Measurements from ENCODE around the gene VAV2. TPM values are rescaled to one million over a fixed set of nuclear protein-coding genes. Genes with fewer than 3 reads are reported as not detected.

VAV2 gene
- total RNA-seq, 2 experiments from 2014 or later, result 11.0 to 27.8 TPM

DNA sequence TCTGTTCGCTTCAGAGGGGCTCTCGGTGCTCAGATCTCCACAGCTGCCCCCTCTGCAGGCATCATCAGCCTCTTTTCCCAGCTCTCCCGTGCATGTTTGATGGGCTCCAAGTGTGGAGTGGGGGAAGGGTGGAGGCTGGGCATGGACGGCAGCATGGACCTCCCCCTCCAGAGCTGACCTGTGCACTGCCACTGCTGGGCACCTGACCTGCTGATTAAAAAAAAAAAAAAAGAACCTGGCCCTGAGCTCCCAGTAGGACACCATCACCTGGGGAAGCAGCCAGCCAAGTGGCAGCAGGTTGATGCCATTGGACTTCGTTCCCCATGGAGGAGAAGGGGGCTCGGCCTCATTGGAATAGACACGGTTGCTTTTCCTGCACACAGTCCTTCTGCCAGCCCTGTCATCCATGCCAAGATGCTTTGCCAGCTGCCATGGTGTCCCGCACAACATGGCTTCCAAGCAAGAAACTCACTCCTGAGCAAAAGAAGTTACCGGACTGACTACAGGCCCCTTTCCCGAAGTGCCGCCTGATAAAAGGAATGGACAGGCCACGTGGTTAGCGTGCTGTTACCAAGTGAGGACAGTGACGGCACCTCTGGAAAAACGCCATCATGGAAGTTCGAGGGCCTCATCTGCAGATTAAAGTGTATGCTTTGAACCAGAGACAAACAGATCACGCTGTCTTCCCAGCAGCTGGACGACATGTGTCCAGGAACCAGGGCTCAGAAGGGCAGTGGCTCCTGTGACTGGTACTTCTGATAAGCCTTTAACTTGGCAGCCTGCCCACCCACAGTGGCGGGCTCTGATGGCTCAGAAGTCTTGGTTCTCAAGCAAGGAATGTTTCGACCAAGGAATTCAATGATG lies 18.4 kb upstream of the VAV2 start:
- intact Hi-C loops (cut with micrococcal nuclease; ENCODE audit: unreplicated experiment), result no loop called here
- Histone ChIP-seq H3K4me1 (ENCODE audit: insufficient read depth, low read length, poor library complexity, severe bottlenecking) (no peaks in the 10 kb centered on the region), H3K36me3 (ENCODE audit: insufficient read depth, low read length) (no peaks in the 10 kb centered on the region), H2AFZ (ENCODE audit: low read length) (no peak overlapping the region), H3K4me3 (ENCODE audit: low read depth, low read length, poor library complexity, severe bottlenecking) (no peak overlapping the region), H3K4me2 (ENCODE audit: low read length) (no peak overlapping the region), H3K9me2 (ENCODE audit: insufficient read depth, low read length) (no peaks in the 10 kb centered on the region), H3K27ac (ENCODE audit: low read depth, low read length, poor library complexity, severe bottlenecking) (no peak overlapping the region), H3K79me2 (ENCODE audit: insufficient read depth, low read depth, low read length) (no peaks in the 10 kb centered on the region), H3K9me3 (ENCODE audit: low read length) (no peaks in the 10 kb centered on the region), H4K20me1 (ENCODE audit: insufficient read depth, low read length) (no peaks in the 10 kb centered on the region)
- no peak for DNase-seq (ENCODE audit: low spot score)
- no peak for TF ChIP-seq EZH2phosphoT487 (IDR thresholded peaks at IDR 0.05; ENCODE audit: borderline replicate concordance, low read depth, low read length)
- TF ChIP-seq, protein P1, sequence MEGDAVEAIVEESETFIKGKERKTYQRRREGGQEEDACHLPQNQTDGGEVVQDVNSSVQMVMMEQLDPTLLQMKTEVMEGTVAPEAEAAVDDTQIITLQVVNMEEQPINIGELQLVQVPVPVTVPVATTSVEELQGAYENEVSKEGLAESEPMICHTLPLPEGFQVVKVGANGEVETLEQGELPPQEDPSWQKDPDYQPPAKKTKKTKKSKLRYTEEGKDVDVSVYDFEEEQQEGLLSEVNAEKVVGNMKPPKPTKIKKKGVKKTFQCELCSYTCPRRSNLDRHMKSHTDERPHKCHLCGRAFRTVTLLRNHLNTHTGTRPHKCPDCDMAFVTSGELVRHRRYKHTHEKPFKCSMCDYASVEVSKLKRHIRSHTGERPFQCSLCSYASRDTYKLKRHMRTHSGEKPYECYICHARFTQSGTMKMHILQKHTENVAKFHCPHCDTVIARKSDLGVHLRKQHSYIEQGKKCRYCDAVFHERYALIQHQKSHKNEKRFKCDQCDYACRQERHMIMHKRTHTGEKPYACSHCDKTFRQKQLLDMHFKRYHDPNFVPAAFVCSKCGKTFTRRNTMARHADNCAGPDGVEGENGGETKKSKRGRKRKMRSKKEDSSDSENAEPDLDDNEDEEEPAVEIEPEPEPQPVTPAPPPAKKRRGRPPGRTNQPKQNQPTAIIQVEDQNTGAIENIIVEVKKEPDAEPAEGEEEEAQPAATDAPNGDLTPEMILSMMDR (conservative IDR thresholded peaks at IDR 0.05; ENCODE audit: low read length), result no peak
- ChIA-PET CTCF (ENCODE audit: unreplicated experiment) (no interaction called here), POLR2A (no interaction called here)
- BruUV-seq (replicated peaks), result no TSS peak

DNA sequence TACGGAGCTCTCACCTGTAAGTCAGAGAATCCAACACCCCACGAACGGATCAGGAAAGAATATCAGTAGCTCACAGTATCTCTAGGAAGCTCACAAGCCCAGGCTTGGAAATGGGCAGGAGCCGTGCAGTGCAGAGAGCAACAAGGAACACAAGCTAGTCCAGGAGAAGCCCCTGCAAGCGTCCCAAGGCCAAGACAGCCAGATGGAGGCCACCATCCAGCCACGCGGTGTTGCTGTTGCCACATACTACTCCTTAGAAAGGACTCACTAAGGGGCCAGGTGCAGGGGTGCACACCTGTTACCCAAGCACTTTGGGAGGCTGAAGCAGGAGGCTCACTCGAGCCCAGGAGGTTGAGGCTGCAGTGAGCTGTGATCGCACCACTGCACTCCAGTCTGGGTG lies 15.4 kb upstream of the VAV2 start:
- no TSS peak for BruUV-seq (replicated peaks)
- Histone ChIP-seq H3K36me3 (ENCODE audit: insufficient read depth, low read length) (no peaks in the 10 kb centered on the region), H3K9me3 (ENCODE audit: low read length) (no peaks in the 10 kb centered on the region), H3K9me2 (ENCODE audit: insufficient read depth, low read length) (no peaks in the 10 kb centered on the region), H3K27ac (ENCODE audit: low read depth, low read length, poor library complexity, severe bottlenecking) (no peak overlapping the region), H3K79me2 (ENCODE audit: insufficient read depth, low read depth, low read length) (no peaks in the 10 kb centered on the region), H2AFZ (ENCODE audit: low read length) (no peak overlapping the region), H3K4me3 (ENCODE audit: low read depth, low read length, poor library complexity, severe bottlenecking) (no peak overlapping the region), H3K4me2 (ENCODE audit: low read length) (no peak overlapping the region), H4K20me1 (ENCODE audit: insufficient read depth, low read length) (no peaks in the 10 kb centered on the region), H3K4me1 (ENCODE audit: insufficient read depth, low read length, poor library complexity, severe bottlenecking) (no peaks in the 10 kb centered on the region)
- POLR2A ChIA-PET, result interaction anchor here (0.6 kb wide), 1 partner anchor 506 kb away, joined by 6 read pairs; no protein-coding TSS in a partner anchor
- no peak for DNase-seq (ENCODE audit: low spot score)
- intact Hi-C loops (cut with micrococcal nuclease; ENCODE audit: unreplicated experiment), result no loop called here
- CTCF ChIA-PET (ENCODE audit: unreplicated experiment), result no interaction called here
- TF ChIP-seq, protein P1 (conservative IDR thresholded peaks at IDR 0.05; ENCODE audit: low read length), result no peak
- TF ChIP-seq EZH2phosphoT487 (IDR thresholded peaks at IDR 0.05; ENCODE audit: borderline replicate concordance, low read depth, low read length), result no peak

DNA sequence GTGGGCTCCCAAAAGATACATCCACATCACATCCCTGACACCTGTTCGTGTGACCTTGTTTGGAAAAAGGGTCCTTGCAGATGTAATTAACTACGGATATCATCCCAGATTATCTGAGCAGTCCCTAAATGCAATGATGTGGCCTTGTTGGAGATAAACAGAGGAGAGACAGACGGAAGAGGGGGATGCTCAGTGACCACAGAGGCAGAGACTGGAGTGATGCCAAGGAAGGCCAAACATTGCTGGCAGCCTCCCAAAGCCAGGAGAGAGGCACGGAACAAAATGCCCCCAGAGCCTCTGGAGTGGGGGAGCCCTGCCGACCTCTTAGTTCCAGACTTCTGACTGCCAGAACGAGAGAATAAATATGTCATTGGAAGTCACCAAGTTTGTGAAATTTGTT lies 15.0 kb upstream of the VAV2 start:
- Histone ChIP-seq H3K27ac (ENCODE audit: low read depth, low read length, poor library complexity, severe bottlenecking) (no peak overlapping the region), H3K4me2 (ENCODE audit: low read length) (no peak overlapping the region), H3K4me3 (ENCODE audit: low read depth, low read length, poor library complexity, severe bottlenecking) (no peak overlapping the region), H3K79me2 (ENCODE audit: insufficient read depth, low read depth, low read length) (no peaks in the 10 kb centered on the region), H3K9me3 (ENCODE audit: low read length) (no peaks in the 10 kb centered on the region), H3K9me2 (ENCODE audit: insufficient read depth, low read length) (no peaks in the 10 kb centered on the region), H3K36me3 (ENCODE audit: insufficient read depth, low read length) (no peaks in the 10 kb centered on the region), H3K4me1 (ENCODE audit: insufficient read depth, low read length, poor library complexity, severe bottlenecking) (no peaks in the 10 kb centered on the region), H4K20me1 (ENCODE audit: insufficient read depth, low read length) (no peaks in the 10 kb centered on the region), H2AFZ (ENCODE audit: low read length) (no peak overlapping the region)
- TF ChIP-seq, protein P1 (conservative IDR thresholded peaks at IDR 0.05; ENCODE audit: low read length), result no peak
- TF ChIP-seq EZH2phosphoT487 (IDR thresholded peaks at IDR 0.05; ENCODE audit: borderline replicate concordance, low read depth, low read length), result no peak
- BruUV-seq (replicated peaks), result no TSS peak
- no peak for DNase-seq (ENCODE audit: low spot score)
- POLR2A ChIA-PET, result interaction anchor here (0.6 kb wide), 1 partner anchor 506 kb away, joined by 6 read pairs; no protein-coding TSS in a partner anchor
- intact Hi-C loops (cut with micrococcal nuclease; ENCODE audit: unreplicated experiment), result no loop called here
- CTCF ChIA-PET (ENCODE audit: unreplicated experiment), result no interaction called here
